SJCRH30 (cell line): ENCODE measurements around the gene NREP. TPM values are rescaled to one million over a fixed set of nuclear protein-coding genes. Genes with fewer than 3 reads are reported as not detected.
A peak's percentile ranks its signal among the peaks of the same experiment; 100 is the strongest.
"Not testable (repeated sequence)": the region's sequence is repeated elsewhere in the genome, so short reads cannot be mapped to it uniquely, and the experiment has no call there.

Experiments used
- DNase-seq, 2 experiments: peaks; one replicate each; pipeline ENCODE4 v3.0.0-alpha.2; 2015 to 2020
- H3K27ac ChIP-seq: fragments of 250-450 bp; sonication (Bioruptor Pico); 2 replicates; pipeline ENCODE4 v1.5.1; 2020; ENCODE audit warnings: mild to moderate bottlenecking, moderate library complexity
- H3K27me3 ChIP-seq: fragments of 250-450 bp; sonication (Bioruptor Pico); 2 replicates; pipeline ENCODE4 v1.5.1; 2020; ENCODE audit warnings: mild to moderate bottlenecking, moderate library complexity
- H3K36me3 ChIP-seq: fragments of 250-450 bp; sonication (Bioruptor Pico); 2 replicates; pipeline ENCODE4 v1.5.1; 2020; ENCODE audit warnings: mild to moderate bottlenecking, moderate library complexity
- H3K4me1 ChIP-seq: fragments of 250-450 bp; sonication (Bioruptor Pico); 2 replicates; pipeline ENCODE4 v1.5.1; 2020; ENCODE audit warnings: mild to moderate bottlenecking, moderate library complexity
- H3K4me3 ChIP-seq: fragments of 250-450 bp; sonication (Bioruptor Pico); 2 replicates; pipeline ENCODE4 v1.5.1; 2020; ENCODE audit warnings: mild to moderate bottlenecking, moderate library complexity
- H3K9me3 ChIP-seq: fragments of 250-450 bp; sonication (Bioruptor Pico); replicated peaks from 2 replicates; pipeline ENCODE4 v1.5.1; 2020; ENCODE audit warnings: mild to moderate bottlenecking, moderate library complexity
- total RNA-seq: library from RNA; depleted of rRNA; stranded (reverse); fragments of >200 nt; shearing (Covaris generic); gene quantifications from 2 replicates; pipeline ENCODE4 v1.2.3, GENCODE V29; 2014

NREP gene
- total RNA-seq, 1 experiment from 2014 or later, result 101 TPM

DNA sequence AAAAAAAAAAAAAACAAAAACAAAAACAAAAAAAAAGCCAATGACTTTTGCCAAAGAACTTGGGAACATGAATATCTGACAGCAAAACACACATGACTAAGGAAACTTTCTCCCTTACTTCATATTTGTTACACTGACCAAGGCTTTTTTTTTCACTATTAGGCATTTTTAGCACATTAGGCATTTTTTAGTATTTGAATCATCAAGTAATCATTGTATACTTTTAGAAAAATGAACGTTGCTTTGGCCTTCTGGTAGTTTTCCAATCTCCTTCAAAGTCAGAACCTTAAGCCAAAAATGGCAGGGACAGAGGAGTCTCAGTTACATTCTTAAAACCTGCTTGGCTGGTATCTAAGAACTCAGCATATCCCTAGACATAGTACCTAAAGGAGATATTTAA is 19.3 kb downstream of the NREP start:
- H3K9me3 ChIP-seq, result no peaks in the 10 kb centered on the region
- H3K4me3 ChIP-seq, result no peak overlapping the region
- no peaks in the 10 kb centered on the region; the same call in 1 of the 2 replicates for H3K36me3 ChIP-seq
- no peak overlapping the region for H3K27ac ChIP-seq
- peaks cover 45% of the 10 kb centered on the region for H3K4me1 ChIP-seq
- DNase-seq, result no peak
- no peaks in the 10 kb centered on the region for H3K27me3 ChIP-seq

DNA sequence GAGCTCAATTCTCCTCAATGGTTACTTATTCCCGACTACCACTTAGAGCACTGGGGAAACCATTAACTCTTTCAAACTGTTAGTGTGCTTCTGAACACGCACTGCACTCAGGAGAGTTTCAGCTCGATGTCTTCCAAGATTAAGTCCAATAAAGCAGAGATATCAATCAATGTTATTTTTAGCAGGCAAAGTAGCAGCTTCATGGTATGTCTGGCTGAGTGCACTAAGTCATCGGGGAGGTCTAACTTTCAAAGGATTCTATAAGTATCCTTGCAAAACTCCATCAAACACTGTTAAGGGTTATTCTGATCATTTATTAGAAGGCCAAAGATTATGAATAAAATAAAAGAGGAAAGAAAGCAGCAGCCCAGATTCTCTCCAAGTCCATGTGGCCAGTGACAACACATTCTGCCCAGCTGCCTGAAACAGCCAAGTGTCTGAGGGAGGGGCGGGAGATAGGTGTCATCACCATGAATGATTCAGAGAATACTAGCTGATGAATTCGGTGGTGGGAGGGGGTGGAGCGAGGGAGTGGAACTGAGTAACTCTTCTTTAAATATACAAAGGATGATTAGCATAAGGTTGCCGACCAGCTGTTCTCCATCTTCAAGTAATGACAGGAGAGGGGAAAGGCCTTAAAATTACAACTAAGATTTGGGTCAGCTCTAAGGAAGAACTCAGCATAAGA is 21.3 kb downstream of the NREP start:
- Histone ChIP-seq H3K27me3 (no peaks in the 10 kb centered on the region), H3K36me3 (peaks cover 3% of the 10 kb centered on the region; the same call in 1 of the 2 replicates), H3K4me1 (peaks cover 43% of the 10 kb centered on the region), H3K4me3 (peak overlapping the region; percentile 14; the same call in 1 of the 2 replicates), H3K27ac (peak overlapping the region; percentile 90), H3K9me3 (no peaks in the 10 kb centered on the region)
- DNase-seq, result peak; percentile 97

DNA sequence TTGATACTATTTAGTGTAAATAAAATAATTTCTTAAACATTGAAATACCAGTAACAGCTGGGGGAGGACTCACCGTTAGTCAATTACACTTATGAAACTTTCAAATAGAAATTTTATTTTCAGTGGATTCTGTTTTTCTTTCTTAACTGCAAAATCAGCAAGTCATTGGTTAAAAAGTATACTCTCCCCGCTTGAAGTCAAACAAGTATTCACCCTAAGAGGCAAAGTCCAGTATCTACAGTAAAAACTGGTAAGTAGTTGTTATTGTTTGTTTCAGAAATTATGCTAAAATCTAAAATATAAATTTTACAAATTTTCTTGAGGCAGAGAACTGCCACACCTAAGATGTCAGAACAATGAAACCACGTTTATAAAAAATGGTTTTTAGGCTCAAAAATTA is 22.4 kb downstream of the NREP start:
- H3K27ac ChIP-seq, result peak overlapping the region; percentile 90
- no peak overlapping the region for H3K4me3 ChIP-seq
- H3K36me3 ChIP-seq, result 0 out of 2 replicates have a peak, but pooled peaks cover 3% of the 10 kb centered on the region

DNA sequence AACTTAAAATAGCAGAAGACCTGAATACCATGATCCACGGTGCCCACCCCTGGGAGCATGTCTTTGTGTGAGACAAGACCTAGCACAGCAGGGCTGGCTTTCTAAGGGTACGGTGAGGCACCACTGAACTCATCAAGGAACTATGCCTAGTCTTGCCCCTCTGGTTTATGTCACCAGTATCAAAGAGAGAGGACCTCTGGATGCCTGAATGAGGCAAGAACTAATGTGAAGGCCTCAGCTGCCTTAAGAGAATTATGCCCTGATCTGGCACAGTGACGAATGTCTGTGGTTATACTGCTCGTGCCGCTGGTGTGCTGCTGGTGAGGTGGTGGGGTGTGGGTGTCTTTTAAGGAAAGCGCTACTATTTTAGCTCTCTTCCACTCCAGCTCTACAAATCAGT is 23.0 kb downstream of the NREP start:
- Histone ChIP-seq H3K36me3 (0 out of 2 replicates have a peak, but pooled peaks cover 3% of the 10 kb centered on the region), H3K27ac (peak overlapping the region; percentile 90), H3K27me3 (no peaks in the 10 kb centered on the region), H3K4me1 (peaks cover 44% of the 10 kb centered on the region), H3K9me3 (no peaks in the 10 kb centered on the region), H3K4me3 (no peak overlapping the region)
- peak; percentile 73 to 82 for DNase-seq

More for the DNA sequence above, 22.4 kb downstream of the NREP start:
- DNase-seq, result no peak
- Histone ChIP-seq H3K27me3 (no peaks in the 10 kb centered on the region), H3K4me1 (peaks cover 44% of the 10 kb centered on the region), H3K9me3 (no peaks in the 10 kb centered on the region)

DNA sequence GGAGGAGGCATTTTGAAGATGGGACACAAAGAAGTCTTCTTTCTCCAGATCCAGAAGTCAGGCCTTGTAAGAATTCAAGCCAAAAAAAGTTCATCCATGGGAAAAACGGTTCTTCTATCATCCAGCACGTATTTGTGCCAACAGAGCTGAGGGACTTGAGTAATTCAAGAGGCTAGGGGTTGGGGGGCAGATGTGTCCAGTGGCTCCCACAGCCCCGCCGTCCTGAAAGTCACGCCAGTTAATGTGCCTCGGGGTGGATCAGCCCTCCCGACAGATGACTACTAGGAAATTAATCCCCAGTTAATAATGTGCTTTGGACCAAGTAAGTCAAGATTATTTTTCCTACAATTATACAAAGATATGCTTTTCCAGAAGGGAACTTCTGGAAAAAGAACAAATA is 23.4 kb downstream of the NREP start:
- DNase-seq, result peak; percentile 47 to 62
- H3K27ac ChIP-seq, result peak overlapping the region; percentile 90
- no peak overlapping the region for H3K4me3 ChIP-seq
- 0 out of 2 replicates have a peak, but pooled peaks cover 3% of the 10 kb centered on the region for H3K36me3 ChIP-seq
- H3K27me3 ChIP-seq, result no peaks in the 10 kb centered on the region
- H3K4me1 ChIP-seq, result peaks cover 44% of the 10 kb centered on the region
- no peaks in the 10 kb centered on the region for H3K9me3 ChIP-seq

DNA sequence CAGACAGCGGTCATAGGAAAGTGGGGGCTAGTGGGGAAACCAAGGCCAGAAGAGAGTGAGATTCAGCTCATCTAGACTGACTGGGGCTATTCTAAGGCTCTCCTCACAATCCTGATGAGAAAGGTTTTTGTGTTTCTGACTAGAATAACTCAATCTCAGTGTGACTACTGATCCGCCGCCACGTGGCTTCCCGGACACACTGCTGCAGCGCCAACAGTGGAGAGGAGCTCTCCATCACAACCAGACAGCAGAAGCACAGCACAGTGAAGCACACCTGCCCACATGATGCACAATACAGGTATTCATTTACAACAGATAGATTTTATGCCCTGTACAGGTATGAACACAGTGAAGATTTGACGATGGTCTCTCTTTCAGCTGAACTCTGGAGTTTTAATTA is 25.4 kb downstream of the NREP start:
- H3K27ac ChIP-seq, result no peak overlapping the region
- H3K4me1 ChIP-seq, result peaks cover 40% of the 10 kb centered on the region
- no peak for DNase-seq
- H3K4me3 ChIP-seq, result no peak overlapping the region
- H3K36me3 ChIP-seq, result peaks cover 7% of the 10 kb centered on the region
- H3K9me3 ChIP-seq, result no peaks in the 10 kb centered on the region
- no peaks in the 10 kb centered on the region for H3K27me3 ChIP-seq

DNA sequence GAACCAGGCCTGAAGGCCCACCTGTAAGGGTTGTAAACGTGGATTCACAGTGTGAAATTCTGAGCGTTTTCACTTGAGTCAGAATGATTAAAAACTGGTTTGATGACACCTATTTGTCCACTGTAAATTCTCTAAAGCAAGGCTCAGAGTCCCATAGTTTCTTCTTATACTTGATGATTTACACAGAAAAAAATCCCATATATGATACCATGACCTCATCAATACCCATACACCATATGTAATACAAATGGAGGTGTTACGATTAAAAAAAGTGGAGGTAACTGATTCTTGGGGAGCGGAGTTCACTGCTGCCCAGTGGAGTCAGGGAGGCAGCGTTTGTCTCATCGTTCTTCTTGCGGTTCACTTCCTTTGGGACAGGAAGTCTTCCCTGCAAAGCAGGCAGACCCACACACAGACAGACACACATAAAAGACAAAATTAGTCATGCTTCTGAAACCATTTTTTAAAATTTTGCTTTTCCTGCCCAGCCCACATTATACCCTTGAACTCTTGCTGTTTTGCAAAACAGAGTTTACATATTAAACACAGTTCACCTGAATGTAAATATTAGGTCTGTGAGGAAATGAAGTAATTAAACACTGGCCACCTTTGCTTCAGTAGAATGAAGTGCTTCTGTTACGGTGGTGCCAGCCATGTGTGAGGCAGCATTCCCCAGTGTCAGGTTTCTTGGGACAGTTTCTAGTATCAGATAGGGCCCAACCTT is 26.2 kb downstream of the NREP start:
- no peaks in the 10 kb centered on the region for H3K27me3 ChIP-seq
- peaks cover 7% of the 10 kb centered on the region for H3K36me3 ChIP-seq
- no peaks in the 10 kb centered on the region for H3K9me3 ChIP-seq
- peak overlapping the region; percentile 57 for H3K27ac ChIP-seq
- H3K4me3 ChIP-seq, result no peak overlapping the region
- peaks cover 34% of the 10 kb centered on the region for H3K4me1 ChIP-seq
- DNase-seq, result peak in 1 of 2 experiments; percentile 50

DNA sequence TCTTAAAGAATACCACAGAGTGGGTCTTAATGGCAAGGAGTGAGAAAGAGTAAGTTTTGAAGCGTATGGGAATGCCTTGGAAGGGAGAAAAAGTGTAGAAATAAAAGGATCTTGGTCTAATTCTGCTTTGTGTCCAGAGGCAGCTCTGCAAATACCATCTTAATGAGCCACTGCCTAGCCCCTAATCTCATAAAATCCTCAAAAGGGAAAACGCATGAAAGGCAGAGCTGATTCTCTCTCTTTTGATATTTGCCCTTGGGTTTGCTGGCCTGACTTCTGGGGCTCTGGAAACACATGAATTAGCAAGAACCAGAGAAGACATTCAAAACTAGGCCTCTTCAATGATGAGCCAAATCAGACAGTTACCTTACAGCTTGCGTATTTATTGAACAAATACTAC is 28.1 kb downstream of the NREP start:
- Histone ChIP-seq H3K4me3 (no peak overlapping the region), H3K36me3 (peaks cover 7% of the 10 kb centered on the region), H3K27me3 (no peaks in the 10 kb centered on the region), H3K9me3 (no peaks in the 10 kb centered on the region), H3K27ac (no peak overlapping the region), H3K4me1 (peaks cover 17% of the 10 kb centered on the region)
- DNase-seq, result no peak

DNA sequence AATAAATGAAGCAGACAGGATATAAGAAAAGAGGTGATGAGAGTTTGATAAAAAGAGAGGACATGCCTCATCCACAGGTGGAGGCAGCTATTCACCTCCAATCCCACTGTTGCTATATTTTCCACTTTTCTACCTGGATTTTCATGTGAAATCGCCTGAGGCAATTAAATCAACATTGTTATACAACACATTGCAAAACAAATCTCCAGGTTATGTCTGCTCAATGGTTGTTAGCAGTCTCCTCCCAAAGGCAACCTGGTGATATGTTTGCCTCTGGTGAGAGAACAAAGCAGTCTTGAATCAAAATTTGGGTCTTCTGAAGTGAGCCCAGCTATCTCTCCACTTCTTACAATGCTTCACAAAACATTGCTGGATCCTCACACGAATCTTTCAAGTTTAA is 30.0 kb downstream of the NREP start:
- Histone ChIP-seq H3K4me3 (no peak overlapping the region), H3K36me3 (peaks cover 4% of the 10 kb centered on the region), H3K9me3 (no peaks in the 10 kb centered on the region), H3K27me3 (no peaks in the 10 kb centered on the region), H3K4me1 (peaks cover 6% of the 10 kb centered on the region), H3K27ac (no peak overlapping the region)
- no peak for DNase-seq

DNA sequence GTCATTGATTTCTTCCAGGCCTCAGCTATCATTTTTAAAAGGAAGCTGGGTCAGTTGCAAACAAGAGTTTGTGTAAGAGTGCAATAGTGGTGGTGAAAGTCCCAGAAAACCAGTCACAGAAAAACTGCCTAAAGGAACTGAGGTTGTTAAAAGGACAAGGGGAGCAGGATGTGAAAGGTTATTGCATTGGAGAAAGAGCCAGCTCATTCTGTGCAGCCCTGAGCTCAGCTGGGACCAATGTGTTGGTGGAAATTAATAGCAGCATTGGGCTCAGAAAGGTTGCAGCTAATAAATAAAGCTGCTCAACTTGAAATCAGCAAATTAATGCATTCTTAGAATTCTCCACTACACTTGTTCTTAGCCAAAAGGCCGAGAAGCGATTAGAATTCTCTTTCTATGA is 34.9 kb downstream of the NREP start:
- Histone ChIP-seq H3K36me3 (no peaks in the 10 kb centered on the region; the same call in 1 of the 2 replicates), H3K4me1 (no peaks in the 10 kb centered on the region)

DNA sequence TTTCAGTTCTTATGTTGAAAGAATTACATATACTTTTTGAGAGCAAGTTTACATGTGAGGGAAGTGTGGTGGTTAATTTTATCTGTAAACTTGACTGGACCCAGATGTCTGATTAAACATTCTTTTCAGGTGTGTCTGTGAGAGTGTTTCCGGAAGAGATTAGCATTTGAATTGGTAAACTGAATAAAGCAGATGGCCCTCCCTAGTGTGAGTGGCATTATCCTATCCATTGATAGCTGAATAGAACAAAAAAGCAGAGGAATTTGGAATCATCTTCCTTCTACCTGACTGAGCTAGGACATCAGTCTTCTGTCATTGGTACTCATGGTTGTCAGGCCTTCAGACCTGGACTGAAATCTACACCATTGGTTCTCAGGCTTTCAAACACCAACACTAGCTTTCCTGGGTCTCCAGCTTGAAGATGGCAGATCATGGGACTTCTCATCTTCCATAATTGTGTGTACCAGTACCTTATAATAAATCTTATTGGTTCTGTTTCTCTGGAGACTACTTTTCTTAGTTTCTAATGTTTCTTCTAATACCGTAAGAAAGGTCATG is 36.6 kb downstream of the NREP start:
- H3K9me3 ChIP-seq, result no peaks in the 10 kb centered on the region
- no peak for DNase-seq
- H3K4me1 ChIP-seq, result no peaks in the 10 kb centered on the region
- no peaks in the 10 kb centered on the region for H3K36me3 ChIP-seq
- H3K27me3 ChIP-seq, result no peaks in the 10 kb centered on the region
- H3K4me3 ChIP-seq, result no peak overlapping the region
- no peak overlapping the region for H3K27ac ChIP-seq

More for the DNA sequence above, 34.9 kb downstream of the NREP start:
- Histone ChIP-seq H3K27me3 (no peaks in the 10 kb centered on the region), H3K4me3 (no peak overlapping the region), H3K27ac (no peak overlapping the region), H3K9me3 (no peaks in the 10 kb centered on the region)
- no peak for DNase-seq

DNA sequence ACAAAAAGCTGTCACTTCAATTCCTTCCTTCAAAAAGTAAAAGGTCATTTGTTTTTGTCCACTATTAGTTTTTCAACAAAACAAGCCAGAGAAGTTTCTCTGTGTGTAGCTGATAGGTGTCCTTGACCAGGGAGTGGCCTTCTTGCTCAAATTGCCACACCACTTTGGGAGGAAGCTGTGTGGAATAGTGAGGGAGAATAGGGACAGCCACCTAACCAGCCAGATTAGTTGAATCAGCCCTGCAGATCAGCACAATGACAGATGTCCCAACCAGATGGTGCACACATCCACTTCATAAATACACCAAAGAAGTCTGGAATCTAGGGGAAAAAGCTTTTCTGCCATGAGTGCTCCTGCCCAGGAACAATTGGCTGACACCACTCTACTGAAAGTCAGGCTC is 37.2 kb downstream of the NREP start:
- H3K27me3 ChIP-seq, result no peaks in the 10 kb centered on the region
- no peak overlapping the region for H3K27ac ChIP-seq
- no peaks in the 10 kb centered on the region for H3K36me3 ChIP-seq
- no peaks in the 10 kb centered on the region for H3K4me1 ChIP-seq
- H3K9me3 ChIP-seq, result no peaks in the 10 kb centered on the region
- DNase-seq, result no peak
- no peak overlapping the region for H3K4me3 ChIP-seq

DNA sequence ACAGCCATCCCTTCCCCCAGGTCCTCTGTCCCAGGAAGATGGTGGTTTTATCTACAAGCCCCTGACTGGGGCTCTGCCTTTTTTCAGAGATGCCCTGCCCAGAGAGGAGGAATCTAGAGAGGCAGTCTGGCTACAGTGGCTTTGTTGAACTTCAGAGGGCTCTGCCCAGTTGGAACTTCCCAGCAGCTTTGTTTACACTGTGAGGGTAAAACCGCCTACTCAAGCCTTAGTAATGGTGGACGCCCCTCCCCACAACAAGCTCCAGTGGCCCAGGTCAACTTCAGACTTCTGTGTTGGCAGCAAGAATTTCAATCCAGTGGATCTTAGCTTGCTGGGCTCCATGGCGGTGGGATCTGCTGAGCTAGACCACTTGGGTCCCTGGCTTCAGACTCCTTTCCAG is 40.2 kb downstream of the NREP start:
- not testable (repeated sequence) for H3K4me1 ChIP-seq, H3K36me3 ChIP-seq, H3K27me3 ChIP-seq, H3K27ac ChIP-seq, H3K4me3 ChIP-seq, DNase-seq, H3K9me3 ChIP-seq

DNA sequence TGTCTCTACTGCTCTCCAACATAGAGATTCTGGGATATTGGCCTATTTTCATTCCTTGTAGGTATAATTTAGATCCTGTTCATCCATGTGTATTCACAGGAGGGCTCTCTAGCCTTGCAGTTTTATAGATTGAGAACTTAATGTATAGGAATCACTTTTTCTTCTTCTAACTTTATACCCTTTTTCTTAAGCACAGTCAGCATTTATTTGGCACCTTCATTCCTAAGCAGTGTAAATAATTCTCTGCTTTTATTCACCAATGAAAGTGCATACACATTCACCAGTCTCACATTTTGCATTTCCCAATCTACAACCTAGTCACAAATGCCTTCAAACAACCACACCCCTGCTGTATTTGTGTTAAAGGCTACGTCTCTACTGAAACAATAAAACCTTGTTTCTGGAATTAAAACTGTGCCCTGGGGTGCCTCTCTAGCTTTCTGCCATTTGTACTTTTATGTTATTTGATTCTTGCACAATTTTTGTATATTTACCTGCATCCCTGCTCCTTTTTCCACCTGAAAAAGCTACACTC is 49.3 kb downstream of the NREP start:
- Histone ChIP-seq H3K27me3 (no peaks in the 10 kb centered on the region), H3K36me3 (no peaks in the 10 kb centered on the region), H3K4me3 (no peak overlapping the region), H3K27ac (no peak overlapping the region), H3K4me1 (0 out of 2 replicates have a peak, but pooled peaks cover 2% of the 10 kb centered on the region), H3K9me3 (no peaks in the 10 kb centered on the region)
- DNase-seq, result no peak

DNA sequence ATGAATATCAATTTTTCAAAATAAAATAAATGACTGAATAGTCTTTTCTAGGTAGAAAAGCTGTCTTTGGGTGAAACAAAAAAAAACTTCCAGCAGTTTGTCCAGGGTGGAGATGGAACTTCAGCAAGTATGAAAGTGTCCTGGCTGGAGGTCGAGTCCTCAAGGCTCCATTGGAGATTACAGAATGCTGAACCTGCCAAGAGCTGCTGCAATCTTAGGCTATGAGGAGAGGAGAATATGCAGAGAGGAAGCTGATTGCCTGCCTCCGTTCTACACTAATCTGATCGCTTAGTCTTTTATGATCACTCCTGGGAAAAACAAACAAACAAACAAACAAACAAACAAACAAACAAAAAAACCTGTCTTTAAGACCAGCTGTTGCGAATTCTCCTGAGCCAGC is 50.6 kb downstream of the NREP start:
- H3K9me3 ChIP-seq, result no peaks in the 10 kb centered on the region
- no peaks in the 10 kb centered on the region for H3K36me3 ChIP-seq
- H3K27me3 ChIP-seq, result no peaks in the 10 kb centered on the region; the same call in 1 of the 2 replicates
- 0 out of 2 replicates have a peak, but pooled peaks cover 2% of the 10 kb centered on the region for H3K4me1 ChIP-seq
- no peak overlapping the region for H3K27ac ChIP-seq
- no peak overlapping the region for H3K4me3 ChIP-seq
- DNase-seq, result no peak
